ENCODE results near the gene PSMG4.

Gene PSMG4

DNA sequence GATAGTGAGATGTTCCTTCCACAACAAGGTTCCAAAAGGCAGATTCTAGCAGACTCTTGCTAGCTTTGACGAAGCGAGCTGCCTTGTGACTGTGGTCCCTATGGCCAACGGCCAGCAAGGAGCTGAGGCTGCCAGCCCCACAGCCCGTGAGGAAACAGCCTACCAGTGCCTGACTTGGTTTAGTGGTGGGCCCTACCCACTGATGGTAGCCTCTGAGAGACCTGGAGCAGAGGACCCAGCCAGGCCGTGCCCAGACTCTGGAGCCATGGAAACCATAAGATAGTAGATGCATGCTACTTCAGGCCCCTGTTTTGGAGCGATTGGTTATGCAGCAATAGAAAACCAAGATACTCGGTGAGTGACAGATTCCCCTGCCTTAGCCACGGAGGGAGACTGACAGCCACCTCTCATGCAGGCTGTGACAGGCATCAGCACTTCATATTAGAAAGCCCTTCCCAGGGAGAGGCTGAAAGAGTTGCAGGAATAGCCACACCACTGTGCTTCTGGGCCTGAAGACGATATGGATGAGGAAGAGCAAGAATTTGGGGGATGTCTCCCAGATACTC, 19.2 kb downstream of the PSMG4 start:
- no peak for DNase-seq

DNA sequence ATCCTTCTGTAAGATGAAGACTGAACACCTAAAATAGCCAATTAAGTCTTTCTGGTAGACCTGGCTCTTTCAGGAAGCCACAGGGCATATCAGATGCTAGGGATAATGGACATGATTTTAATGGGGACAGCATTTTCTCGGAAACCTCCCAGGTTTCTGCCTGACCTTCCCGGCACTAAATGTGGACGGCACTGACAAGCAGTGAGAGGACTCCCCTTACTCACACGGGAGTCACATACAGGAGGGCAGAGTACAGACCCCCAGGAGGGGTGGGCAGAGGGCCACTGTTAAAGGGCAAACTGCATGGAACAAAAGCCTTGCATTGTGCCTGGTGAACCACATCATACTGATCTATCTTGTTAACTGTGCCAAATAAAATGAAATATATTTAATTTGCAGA, 19.9 kb downstream of the PSMG4 start:
- no peak for DNase-seq

DNA sequence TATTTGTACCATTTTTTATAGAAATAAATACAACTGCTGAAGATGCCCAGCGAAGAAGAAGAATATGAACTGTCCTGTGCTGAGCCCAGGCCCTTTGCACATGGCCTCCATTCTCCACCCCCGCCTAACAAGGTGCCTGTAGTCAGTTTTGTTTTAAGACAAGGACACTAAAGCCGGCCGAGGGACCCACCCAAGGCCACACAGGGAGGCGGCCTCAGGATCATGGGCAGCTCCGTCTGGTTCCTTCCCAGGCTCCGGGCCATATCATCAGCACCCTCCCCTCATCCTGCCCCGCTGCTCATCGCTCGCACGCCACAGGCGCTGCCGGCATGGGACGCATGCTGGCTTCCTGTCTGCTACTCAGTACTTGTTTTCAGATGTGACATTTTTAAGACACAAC, 21.3 kb downstream of the PSMG4 start:
- no peak for DNase-seq

DNA sequence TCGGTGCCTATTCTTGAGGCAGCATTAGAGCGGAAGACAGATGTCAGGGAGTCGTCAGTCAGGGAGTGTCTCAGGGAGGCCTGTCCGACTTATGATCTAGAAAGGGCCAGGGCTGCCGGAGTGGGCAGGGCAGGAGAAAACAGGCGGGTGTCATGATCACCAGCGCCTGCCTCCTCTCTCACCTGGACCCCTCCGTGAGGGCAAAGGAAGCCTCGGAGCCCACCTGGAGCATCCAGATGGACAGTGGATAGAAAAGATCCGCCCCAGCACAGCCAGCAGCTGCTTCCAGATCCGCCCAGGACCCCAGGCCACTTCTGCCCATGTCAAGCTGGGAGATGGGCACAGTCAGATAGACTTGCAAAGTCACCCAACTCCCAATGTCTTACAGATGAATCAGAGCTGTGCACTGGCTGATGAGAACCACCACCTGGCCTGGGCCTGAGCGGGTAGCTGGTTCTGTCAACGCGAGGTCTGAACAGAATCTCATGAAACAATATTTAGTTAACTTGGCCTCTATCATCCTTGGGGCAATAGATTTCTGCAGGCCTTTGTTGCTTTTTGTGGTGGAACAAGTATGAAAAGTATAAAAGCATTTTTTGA, 22.2 kb downstream of the PSMG4 start:
- DNase-seq = no peak

DNA sequence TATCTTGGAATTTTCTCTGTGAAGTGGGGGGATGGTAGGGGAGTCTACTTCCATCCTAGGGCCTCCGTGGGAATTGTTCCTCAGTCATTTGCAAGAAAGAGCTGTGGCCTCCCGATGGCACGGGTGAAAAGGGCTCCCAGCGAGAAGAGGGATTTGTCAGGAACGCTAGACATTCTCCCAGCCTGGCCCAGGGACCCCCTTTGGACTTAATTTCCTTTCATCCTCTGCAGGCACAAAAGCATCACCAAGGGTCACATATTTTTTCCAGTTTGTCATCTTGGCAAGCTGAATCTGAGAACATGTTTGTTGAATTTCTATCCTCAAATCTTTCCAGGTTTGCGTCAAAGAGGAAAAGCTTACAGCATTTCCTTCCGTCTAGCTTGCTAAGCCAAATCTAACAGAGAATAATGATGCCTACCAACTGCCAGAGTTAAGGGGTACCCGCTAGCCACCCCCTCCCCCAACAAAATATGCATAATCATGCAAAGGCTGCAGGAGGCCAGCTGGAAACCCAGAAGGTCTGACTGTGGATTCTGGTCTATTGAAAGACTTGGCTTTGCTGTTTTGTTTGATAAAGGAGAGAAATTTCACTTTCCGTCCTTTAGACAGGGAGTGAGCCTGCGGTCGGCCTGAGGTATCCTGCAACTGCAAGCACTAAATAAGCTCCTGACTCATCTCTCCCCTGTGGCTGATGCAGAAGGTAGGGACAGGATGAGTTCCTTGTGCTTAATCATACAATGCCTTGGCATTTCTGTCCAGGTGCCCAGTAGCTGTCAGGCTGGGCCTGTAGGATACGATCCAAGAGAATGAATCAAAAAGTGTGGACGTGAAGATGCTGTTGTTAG, 23.1 kb downstream of the PSMG4 start:
- DNase-seq = no peak

DNA sequence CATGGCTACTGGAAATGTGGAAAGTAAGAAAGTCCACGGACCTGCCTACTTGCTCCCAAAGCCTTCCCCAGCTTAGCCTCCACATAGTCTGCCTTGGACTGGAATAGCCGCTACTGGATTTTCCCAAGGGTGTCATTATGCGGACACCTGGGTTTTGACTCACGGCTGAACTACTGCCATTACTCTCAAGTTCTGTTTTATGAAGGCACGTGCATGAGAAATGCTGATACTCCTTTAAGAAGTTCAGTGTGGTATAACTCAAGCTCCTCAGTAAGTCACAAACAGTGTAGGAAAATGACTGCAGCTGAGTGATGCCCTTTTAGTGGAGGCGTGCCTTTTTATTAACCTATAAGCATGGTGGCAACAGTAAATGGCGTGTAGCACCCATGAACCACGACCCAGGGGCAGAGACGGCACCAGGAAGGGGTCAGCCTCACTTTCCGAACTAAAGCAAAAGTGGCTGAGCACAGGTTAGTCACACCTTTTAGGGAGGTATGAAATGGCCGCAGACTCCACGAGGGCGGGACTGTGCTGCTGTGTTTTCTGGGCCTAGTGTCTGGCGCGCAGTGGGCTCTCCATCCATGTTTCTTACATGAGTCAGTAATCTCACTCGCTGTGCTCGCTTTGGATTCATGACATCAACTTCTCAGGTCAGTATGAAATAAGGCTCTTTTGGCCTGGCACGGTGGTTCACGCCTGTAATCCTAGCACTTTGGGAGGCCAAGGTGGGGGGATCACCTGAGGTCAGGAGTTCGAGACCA, 23.9 kb downstream of the PSMG4 start:
- DNase-seq = no peak

DNA sequence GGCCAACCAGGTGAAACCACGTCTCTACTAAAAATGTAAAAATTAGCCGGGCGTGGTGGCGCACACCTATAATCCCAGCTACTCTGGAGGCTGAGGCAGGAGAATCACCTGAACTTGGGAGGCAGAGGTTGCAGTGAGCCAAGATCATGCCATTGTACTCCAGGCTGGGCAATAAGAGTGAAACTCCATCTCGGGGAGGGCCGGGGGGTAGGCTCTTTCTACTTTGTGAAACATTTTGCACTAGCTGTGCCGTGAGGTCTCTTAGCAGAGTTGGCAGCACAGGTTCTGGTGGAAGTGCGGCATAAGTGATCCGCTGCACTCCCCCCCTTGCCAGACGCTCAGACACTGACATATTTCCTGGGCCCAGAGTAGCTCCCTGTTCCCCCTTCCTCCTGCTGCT, 24.5 kb downstream of the PSMG4 start:
- DNase-seq = no peak

DNA sequence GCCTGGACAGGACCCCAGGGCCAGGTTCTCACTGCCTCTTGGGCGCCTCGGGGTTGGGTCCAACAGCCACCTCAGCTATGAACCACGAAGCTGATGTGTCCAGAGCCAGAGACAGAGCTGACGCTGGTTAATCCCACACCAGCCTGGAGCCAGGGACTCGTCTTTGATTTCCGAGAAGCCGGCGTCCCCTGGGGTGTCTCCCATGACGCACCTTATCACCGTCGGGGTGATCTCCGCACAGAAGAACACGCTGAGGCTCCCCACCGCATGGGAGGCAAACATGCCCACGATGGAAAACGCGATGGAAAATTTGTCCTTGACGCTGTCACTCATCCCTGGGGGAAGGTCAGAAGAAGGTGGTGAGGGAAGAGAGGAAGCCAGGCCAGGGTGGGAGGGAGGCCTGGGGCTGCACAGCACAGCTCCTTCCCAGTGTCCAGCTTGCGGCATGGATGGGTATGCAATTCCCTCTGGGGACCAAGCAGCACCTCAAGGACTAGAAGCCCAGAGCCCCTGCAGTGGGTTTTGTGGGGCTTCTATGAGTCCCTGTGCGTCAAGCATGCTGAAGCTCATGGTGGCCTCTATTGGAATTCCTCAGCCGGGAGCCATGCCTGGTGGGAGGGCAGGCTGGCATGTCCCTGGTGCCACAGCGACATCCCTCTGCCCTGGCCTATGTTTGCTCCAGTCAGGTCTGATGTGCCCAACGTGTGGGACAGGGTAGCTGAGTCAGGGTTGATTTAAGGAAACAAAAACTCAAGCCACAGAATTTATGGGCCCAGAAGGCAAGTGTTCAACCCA, 25.1 kb downstream of the PSMG4 start:
- DNase-seq = no peak

DNA sequence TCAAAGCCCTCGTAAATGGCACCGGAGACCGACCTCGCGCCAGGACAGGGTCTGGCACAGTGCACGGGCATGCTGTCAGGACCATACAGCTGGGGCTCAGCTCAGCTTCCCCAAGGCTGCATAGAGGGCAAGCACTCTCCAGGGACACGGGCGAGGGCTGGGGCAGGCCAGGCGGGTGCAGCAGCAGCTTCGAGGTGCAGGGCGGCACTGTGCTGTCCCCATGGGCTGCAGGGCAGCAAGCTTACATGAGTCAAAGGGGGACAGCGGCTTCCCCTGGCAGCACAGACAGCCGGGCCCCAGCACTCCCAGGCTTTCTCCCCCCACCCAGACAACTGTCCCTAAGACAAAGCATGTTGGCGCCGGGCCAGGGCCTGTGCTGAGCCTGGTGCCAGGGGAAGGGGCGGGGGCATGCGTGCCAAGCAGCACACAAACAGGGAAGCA, 25.7 kb downstream of the PSMG4 start:
- peak; percentile 14 for DNase-seq

DNA sequence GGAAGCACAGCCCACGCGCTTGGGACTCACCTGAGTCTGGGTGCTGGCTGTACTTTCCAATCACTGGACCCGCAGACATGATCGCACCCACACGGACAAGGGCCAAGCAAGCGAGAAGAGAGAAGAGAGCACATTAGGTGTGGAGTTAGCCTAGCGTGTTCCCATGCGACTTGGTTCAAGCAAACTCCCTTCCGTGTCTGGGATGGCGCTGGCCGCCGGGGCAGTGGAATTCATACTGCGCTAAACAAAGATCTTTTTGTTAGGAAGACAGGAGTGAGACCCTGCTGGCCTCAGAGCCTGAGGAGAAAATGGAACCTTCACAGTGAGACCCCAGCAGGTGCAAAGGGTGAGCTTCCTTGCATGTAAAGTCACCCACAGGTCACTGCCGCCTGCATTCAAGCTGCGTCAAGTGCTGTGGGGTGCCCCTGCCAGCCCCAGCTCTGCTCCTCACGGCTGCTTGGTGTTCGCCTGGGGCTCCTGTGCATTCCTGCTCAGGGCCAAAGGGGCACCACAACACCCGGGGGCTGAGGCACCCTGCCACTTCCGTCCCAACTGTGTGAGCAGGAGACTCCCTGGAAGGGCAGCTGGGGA, 26.4 kb downstream of the PSMG4 start:
- no peak for DNase-seq

DNA sequence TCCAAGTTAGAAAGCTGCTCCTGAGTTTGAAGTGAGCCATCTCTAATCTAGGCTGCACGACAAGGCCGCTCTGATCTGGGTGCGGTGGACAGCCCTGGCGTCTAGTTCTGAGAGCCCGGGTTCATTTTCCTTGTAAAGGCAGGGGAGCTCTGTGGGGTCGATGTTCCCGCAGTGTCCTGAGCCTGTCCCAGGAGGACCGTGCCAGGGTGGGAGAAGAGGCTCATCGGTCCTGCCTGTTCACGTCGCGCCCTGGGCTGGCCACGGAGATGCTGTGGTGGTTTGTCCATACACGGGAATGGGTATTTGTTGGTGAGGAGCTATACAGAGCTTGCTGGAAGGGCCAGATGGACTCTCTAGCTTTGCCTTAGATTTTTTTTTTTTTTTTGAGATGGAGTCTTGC, 27.0 kb downstream of the PSMG4 start:
- no peak for DNase-seq

DNA sequence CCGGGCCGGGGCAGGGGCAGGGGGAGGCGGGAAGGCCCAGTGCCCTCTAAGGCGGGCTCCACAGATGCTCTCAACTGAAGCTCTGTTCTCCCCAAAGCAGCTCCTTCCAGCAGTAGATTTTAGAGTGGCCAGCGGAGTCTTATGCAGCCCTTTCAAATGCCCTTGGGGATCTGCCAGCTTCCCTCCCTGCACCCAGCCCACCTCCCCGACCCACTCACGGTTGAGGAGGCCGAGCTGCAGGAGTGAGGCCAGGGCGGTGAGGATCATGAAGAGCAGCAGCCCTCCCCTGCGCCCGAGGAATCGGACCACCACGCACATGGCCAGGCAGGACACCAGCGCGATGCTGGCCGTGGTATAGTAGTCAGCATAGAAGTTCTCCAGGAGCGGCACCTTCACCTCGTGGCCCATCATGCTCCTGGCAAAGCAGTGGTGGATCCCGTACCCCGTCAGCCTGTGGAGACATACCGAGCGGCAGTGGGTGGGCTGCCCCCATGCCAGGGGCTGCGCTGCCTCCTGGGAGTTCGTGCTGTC, 28.0 kb downstream of the PSMG4 start:
- no peak for DNase-seq

DNA sequence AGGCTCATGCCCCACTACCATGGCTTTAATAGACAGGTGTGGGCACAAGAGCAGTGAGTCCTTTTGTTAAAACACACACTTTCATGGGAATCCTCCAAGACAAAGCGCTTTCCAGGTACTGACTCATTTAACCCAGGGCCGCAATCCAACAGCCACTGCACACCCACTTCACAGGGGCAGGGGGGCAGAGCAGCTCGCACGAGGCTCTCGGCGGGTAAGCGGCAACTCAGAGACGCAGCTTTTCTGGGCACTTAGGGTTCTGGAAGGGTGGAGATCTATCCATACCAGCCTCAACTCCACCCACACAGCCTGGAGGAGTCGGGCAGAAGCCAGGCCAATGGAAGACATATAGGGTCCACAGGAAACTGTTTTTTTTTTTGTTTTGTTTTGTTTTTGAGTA, 28.6 kb downstream of the PSMG4 start:
- no peak for DNase-seq

DNA sequence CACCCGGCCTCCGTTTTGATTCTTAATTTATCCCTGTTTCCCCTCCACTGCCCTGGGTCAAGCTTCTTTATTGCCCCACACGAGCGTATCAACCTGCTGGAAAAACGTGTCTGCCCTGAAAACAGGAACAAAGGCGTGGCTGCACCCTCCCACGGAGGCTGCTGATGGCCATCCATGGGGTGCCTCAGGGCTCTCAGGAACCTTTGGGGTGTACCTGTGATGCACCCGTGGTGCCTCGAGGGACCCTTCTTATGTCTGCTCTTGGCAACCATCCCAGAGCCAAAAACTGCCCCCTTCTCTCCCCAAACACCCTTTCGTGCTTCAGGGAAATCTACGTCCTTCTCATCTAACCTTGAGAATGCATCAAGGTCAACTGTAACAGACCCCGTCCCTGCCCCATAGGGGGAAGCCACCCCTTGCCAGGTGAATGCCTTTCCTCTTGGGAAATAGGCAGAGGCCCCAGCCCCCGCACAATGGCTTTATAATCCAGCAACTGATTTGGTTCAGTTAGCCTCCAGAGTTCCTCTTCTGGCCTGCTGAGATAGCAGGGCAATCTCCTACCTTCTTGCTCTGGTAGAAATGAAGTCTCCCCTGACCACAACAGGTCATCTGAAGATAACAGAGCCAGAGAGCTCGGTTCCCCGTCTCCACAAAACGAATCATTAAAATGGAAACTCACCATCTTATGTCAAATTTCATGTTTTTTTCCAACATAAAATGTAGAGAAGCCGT, 29.4 kb downstream of the PSMG4 start:
- no peak for DNase-seq

DNA sequence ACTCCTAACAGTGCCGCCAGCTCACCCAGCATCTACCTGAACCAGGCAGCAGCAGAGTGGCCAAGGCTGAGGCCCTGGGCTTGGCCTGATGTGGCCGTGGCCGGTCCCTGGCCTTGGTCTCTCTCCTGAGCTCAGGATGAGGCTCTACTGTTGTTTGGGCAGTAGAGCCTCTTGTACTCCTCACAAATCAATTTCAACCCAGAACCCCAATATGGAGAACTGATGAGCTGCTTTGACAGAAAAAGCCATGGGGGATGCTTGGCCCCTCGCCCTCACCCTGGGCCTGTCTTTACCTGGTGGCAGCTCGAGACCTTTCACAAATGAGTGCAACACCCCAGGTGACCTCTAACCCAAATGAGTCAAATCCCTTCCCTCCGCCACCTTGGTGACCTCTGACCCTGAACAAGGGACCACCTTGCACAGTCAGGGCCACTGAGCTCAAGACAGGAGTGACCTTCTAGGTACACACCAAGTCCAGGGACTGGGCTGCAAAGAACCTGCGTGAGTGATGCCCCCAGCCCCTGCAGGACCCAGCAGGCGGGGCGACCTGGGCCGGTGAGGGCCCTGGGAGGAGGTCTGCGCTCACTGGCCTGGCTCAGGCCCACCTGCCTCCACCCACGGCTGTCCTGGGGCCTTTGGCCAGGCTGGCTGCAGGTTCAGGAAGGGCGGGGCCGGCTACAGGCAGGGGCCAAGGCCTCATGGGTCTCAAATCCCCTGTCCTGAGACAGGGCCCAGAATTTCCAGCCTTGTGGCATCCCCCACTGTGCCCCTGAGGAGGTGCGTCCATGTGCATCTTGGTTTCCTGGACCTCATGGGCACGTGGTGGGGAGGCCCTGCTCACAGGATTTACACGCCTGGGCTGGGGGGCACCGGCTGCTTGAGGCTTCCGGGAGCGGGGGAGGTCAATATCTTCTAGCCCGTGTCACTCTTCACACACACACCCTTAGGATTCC, 30.2 kb downstream of the PSMG4 start:
- DNase-seq = no peak

DNA sequence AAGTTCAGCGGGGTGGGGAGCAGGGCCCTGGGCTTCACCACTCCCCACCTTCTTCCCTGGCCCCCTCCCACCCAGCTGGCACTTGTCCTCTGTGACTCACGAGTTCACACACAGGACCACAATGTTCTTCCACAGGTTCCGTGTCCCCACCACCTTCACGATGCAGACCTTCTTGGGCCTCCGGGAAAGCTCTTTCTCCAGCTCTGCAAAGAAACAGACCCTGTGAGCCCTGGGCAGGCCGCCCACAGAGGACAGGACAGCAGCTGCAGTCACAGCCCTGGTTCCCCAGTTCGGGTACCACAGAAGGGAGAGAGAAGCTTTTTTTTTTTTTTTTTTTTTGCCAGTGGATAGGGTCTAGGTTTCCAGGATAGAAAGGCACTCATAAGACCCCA, 30.9 kb downstream of the PSMG4 start:
- no peak for DNase-seq

DNA sequence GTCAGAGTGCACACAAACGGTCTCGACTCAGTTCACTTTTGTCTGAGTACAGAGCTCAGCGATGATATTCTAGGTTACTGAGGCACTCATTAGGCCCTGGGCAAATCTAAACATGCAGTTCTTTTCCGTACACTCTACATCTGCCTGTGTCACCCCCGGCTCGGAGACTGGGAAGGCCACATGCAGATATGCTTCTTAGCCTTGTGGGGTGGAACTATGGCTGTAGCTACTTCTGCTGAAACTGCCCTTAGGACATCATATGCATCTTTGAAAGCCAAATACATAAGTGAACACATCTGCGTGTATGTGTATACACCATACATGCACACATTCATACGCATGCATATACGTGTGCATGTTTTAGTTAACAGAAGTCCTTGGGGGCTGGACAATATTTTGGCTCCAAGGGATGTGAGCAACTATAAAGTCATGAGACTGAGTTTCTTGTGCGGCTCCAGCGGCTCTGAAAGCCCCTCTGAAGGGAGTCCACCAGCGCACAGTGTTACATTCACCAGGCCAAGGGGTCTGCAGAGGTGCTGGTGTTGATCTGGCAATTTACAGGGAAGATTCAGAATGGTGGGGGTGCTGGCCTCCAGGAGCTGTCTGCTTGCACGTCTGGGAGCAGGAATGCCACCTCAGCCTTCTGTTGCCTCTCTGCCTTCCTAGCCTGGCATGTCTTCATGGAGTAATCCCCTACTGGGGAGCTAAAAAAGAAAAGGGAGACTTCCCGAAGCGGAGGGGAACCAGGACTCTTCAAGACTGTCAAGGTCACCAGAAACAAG, 31.6 kb downstream of the PSMG4 start:
- no peak for DNase-seq

DNA sequence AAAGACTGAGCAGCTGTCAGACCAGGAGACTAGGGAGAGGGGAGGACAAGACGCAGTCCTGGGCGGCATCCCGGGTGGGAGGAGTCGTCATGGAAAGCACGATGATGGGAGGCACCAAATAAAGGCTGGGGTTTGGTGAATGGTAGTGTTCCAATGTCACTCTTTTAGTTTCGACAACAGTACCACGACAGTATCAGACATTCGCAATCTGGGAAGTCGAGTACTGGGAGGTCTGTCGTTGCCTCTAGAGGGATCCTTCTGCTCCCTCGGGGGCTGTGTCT, 32.1 kb downstream of the PSMG4 start:
- DNase-seq = no peak

DNA sequence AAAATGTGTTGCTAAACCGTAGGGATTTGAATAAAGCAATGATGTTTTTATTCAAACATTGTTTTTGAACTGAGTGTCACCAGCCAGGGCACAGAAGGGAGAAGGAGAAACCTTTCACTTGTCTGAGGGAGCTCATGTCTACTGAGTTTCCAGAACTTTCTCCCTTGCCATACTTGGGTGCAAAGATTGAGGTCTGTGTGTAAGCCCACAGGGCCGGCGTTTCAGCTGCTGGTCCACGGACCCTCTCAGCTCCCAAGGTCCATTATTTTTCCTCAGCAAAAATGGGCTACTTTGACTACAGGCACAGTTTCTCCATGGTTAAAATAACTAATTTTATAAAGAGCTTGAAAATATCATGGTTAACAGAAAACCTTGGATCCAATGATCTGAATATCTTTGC, 32.6 kb downstream of the PSMG4 start:
- no peak for DNase-seq

DNA sequence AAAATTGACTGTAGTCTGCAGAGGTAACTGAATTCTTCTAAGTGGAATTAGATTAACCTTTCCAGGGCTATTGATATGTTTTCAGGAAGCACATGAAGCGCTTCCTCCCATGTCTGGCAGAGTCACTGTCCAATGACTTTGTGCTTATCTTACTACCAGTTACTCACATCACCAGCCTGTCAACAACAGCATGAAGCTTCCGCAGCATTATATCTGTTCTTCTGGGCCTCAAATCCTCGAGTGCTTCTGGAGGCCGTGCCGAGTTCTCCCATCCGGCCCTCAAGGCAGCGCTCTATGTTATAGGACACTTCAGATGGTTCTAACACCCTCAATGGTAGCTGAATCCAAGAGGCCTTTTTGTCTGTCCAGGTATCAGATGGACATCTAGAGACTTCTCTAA, 33.2 kb downstream of the PSMG4 start:
- no peak for DNase-seq
